HepG2 (cell line): Measurements from ENCODE around the gene NCCRP1. TPM values are rescaled to one million over a fixed set of nuclear protein-coding genes. Genes with fewer than 3 reads are reported as not detected.
A peak's percentile ranks its signal among the peaks of the same experiment; 100 is the strongest.
"Not testable (repeated sequence)": the region's sequence is repeated elsewhere in the genome, so short reads cannot be mapped to it uniquely, and the experiment has no call there.

Source experiments
- ATAC-seq: fragments of 200-7000 bp; cut with Tn5 transposase; 3 replicates; pipeline ENCODE4 v1.9.1; 2020; ENCODE audit warnings: mild to moderate bottlenecking, moderate library complexity
- BruUV-seq: library from RNA; stranded (reverse); fragments of 400-500 nt; replicated peaks from 2 replicates; lab custom pipeline; 2021; lab: Mats Ljungman, UMichigan
- CTCF ChIA-PET: fragments of 300-600 bp; formaldehyde crosslinking; extraction: SDS; loops from one replicate; lab custom pipeline; 2021; ENCODE audit warnings: low total read pairs, inconsistent platforms, low intra/inter-chr PET ratio; lab: Yijun Ruan, JAX
- POLR2A ChIA-PET: fragments of 350-600 bp; sonication (Branson Sonifier 250); formaldehyde crosslinking; loops from one replicate; lab custom pipeline; 2020; ENCODE audit warnings: antibody characterized with exemption, inconsistent platforms; lab: Yijun Ruan, JAX
- DNase-seq: peaks from one replicate; pipeline ENCODE4 v3.0.0-alpha.2; 2015; ENCODE audit warnings: low spot score
- FAIRE-seq: peaks from 3 replicates; lab custom pipeline; 2011; peaks lifted over from hg19 to GRCh38; lab: Jason Lieb, UNC
- H2AFZ ChIP-seq: one replicate; pipeline ENCODE4 v1.6.1; 2011; ENCODE audit warnings: low read length, inconsistent platforms
- H3K27ac ChIP-seq: fragments of 300-600 bp; 3 replicates; pipeline ENCODE4 v1.8.0; 2011; ENCODE audit warnings: mixed run types, mild to moderate bottlenecking, mixed read lengths, low read length, inconsistent platforms; ENCODE audit not compliant: insufficient read depth; ENCODE audit errors: extremely low read length
- H3K27me3 ChIP-seq, 2 experiments: fragments of 200-600 bp in 1 of 2; 2 replicates in 1 of 2; 3 replicates in 1 of 2; pipeline versions ENCODE4 v1.6.0 to v1.8.0; 2011; ENCODE audit warnings: low read length in 2 of 2, mild to moderate bottlenecking in 2 of 2, moderate library complexity in 2 of 2, inconsistent platforms in 1 of 2; ENCODE audit not compliant: insufficient read depth in 2 of 2, control insufficient read depth in 1 of 2
- H3K36me3 ChIP-seq, 2 experiments: fragments of 200-600 bp in 1 of 2; replicated peaks in 1 of 2; 2 replicates in 1 of 2; 3 replicates in 1 of 2; pipeline versions ENCODE4 v1.5.1 to v1.8.0; 2011; ENCODE audit warnings: low read length in 2 of 2, inconsistent platforms in 1 of 2; ENCODE audit not compliant: insufficient read depth in 2 of 2, control insufficient read depth in 1 of 2
- H3K4me1 ChIP-seq: 2 replicates; pipeline ENCODE4 v1.5.1; 2012; ENCODE audit warnings: low read length, inconsistent platforms; ENCODE audit not compliant: insufficient read depth
- H3K4me2 ChIP-seq: 2 replicates; pipeline ENCODE4 v1.6.0; 2011; ENCODE audit warnings: low read depth, low read length, inconsistent platforms
- H3K4me3 ChIP-seq, 3 experiments: fragments of 200-600 bp in 1 of 3; sonication (generic), shearing (Covaris generic) in 1 of 3; replicated peaks in 1 of 3; 2 replicates each; pipeline ENCODE4 v1.5.1; 2011 to 2016; ENCODE audit warnings: low read length in 3 of 3, inconsistent platforms in 2 of 3, low read depth in 2 of 3, mild to moderate bottlenecking in 2 of 3, control low read depth in 1 of 3, mixed read lengths in 1 of 3; ENCODE audit not compliant: insufficient read depth in 1 of 3
- H3K79me2 ChIP-seq: one replicate; pipeline ENCODE4 v1.6.1; 2011; ENCODE audit warnings: low read length, inconsistent platforms; ENCODE audit not compliant: insufficient read depth
- H3K9ac ChIP-seq: 2 replicates; pipeline ENCODE4 v1.6.0; 2011; ENCODE audit warnings: mild to moderate bottlenecking, low read depth, low read length, inconsistent platforms; ENCODE audit not compliant: insufficient read depth
- H3K9me3 ChIP-seq: 2 replicates; pipeline ENCODE4 v1.5.1; 2012; ENCODE audit warnings: mild to moderate bottlenecking, low read length
- H4K20me1 ChIP-seq: 2 replicates; pipeline ENCODE4 v1.6.0; 2011; ENCODE audit warnings: inconsistent platforms, mild to moderate bottlenecking, low read length, moderate library complexity; ENCODE audit not compliant: insufficient read depth
- SP140L ChIP-seq: sonication (generic); formaldehyde crosslinking; IDR thresholded peaks from 2 replicates; pipeline ENCODE4 v1.4.0; 2020; ENCODE audit warnings: missing genetic modification reagents, borderline replicate concordance
- ZNF646 ChIP-seq: sonication (generic); formaldehyde crosslinking; IDR thresholded peaks from 2 replicates; pipeline ENCODE4 v1.9.0; 2021; ENCODE audit warnings: mild to moderate bottlenecking, missing genetic modification reagents
- WGBS: methylation state at CpG from one replicate; pipeline ENCODE4 v1.1.6; 2017; ENCODE audit warnings: low lambda C conversion rate; 5-methylcytosine and 5-hydroxymethylcytosine counted together
- in situ Hi-C: cut with HindIII; loops from 2 replicates; pipeline ENCODE4 v1.10.0; 2017; ENCODE audit warnings: low pct_unique_long_range_greater_than_20kb; ENCODE audit not compliant: extremely low pct_ligation_motif_present
- intact Hi-C: fragments of 100-400 bp; cut with micrococcal nuclease; formaldehyde crosslinking; loops from one replicate; pipeline ENCODE4 v1.10.0; 2022; ENCODE audit not compliant: unreplicated experiment
- polyA plus RNA-seq, 8 experiments: library from polyadenylated mRNA; depleted of rRNA in 3 of 8; stranded (reverse) in 7 of 8; unstranded in 1 of 8; fragments of >200 nt; fragmentation: Illumina TruSeq in 4 of 8; extraction: Trizol in 4 of 8; gene quantifications; 2 replicates each; pipeline versions ENCODE4 v1.2.1 to v1.2.3, GENCODE V29; 2011 to 2016; ENCODE audit warnings: low read depth in 4 of 8, missing spikeins in 1 of 8, mixed read lengths in 1 of 8; ENCODE audit not compliant: insufficient read depth in 1 of 8
- total RNA-seq, 5 experiments: library from RNA; depleted of rRNA; stranded (reverse); fragments of >200 nt; fragmentation: Illumina TruSeq; extraction: Trizol; gene quantifications; 2 replicates each; pipeline ENCODE4 v1.2.3, GENCODE V29; 2016; ENCODE audit warnings: low read depth in 1 of 5

NCCRP1 gene
- total and polyA plus RNA-seq, 2 of the 13 experiments (the other 11 are each of a cell fraction or from before 2014, with no cell fraction given): not detected

GRCh38 chr19:39245166-39245565, 48.4 kb downstream of the NCCRP1 start:
- intact Hi-C loops, H3K79me2 ChIP-seq, H3K27me3 ChIP-seq, H2AFZ ChIP-seq, H3K4me2 ChIP-seq, H3K9ac ChIP-seq, H4K20me1 ChIP-seq, H3K4me3 ChIP-seq, H3K27ac ChIP-seq, H3K9me3 ChIP-seq, in situ Hi-C loops, POLR2A ChIA-PET, DNase-seq, H3K4me1 ChIP-seq, CTCF ChIA-PET, BruUV-seq, H3K36me3 ChIP-seq: not testable (repeated sequence)
- peak; percentile 93 for ATAC-seq
- WGBS: no CpG with 5 or more reads among the region's 1 CpG
- peak; percentile 92 for FAIRE-seq

- Histone ChIP-seq H3K36me3 (no peaks in the 10 kb centered on the region), H3K27ac (no peak overlapping the region), H2AFZ (no peak overlapping the region), H3K27me3 (no peaks in the 10 kb centered on the region; a peak in 1 of 5 replicates), H3K9ac (no peak overlapping the region), H3K9me3 (no peaks in the 10 kb centered on the region), H3K79me2 (no peaks in the 10 kb centered on the region), H3K4me1 (no peaks in the 10 kb centered on the region)
- intact Hi-C loops: no loop called here
- WGBS: 62% methylated on average over 10 of the region's 42 CpGs
- CTCF ChIA-PET: no interaction called here
- DNase-seq: no peak
- in situ Hi-C loops: no loop called here
- TF ChIP-seq ZNF646 (CRISPR knock-in tag): no peak
- TF ChIP-seq SP140L (CRISPR knock-in tag): no peak
- TF ChIP-seq, all 625 proteins: peak for 0
- no peak; the same call in 2 of the 3 replicates for ATAC-seq
- Histone ChIP-seq H3K4me3 (no peak overlapping the region), H3K4me2 (no peak overlapping the region), H4K20me1 (no peaks in the 10 kb centered on the region)
- BruUV-seq: no TSS peak
- no peak for FAIRE-seq
- POLR2A ChIA-PET: no interaction called here
These were observed 50.3 kb downstream of the NCCRP1 start for GRCh38 chr19:39246951-39247669.
